HG03460 (cell line): ENCODE results near the gene KCTD1.

ENCODE experiments used
- ATAC-seq: cut with Tn5 transposase; IDR thresholded peaks from one replicate; pipeline ENCODE4 v1.9.1; 2021; ENCODE audit not compliant: unreplicated experiment

The KCTD1 gene

GRCh38 chr18:26548415-26549262, at the start of gene KCTD1:
Gene KCTD1, minus strand, starts transcription at chr18:26548553. Its CDS starts 17 bp downstream, at chr18:26548536.
- peak; percentile 50 for ATAC-seq

GRCh38 chr18:26593365-26594320, 45.3 kb upstream of the KCTD1 start:
- no peak for ATAC-seq

GRCh38 chr18:26584745-26585144, 36.4 kb upstream of the KCTD1 start:
- ATAC-seq: no peak

GRCh38 chr18:26579941-26580618, 31.7 kb upstream of the KCTD1 start:
- no peak for ATAC-seq

- no peak for ATAC-seq
Measured at GRCh38 chr18:26575865-26576217, 27.5 kb upstream of the KCTD1 start.

GRCh38 chr18:26574958-26575864, 26.9 kb upstream of the KCTD1 start:
- ATAC-seq: no peak

- ATAC-seq: no peak
Measured at GRCh38 chr18:26568926-26569665, 20.7 kb upstream of the KCTD1 start.

- no peak for ATAC-seq
Measured at GRCh38 chr18:26568513-26568912, 20.2 kb upstream of the KCTD1 start.

GRCh38 chr18:26566874-26567555, 18.7 kb upstream of the KCTD1 start:
- no peak for ATAC-seq

GRCh38 chr18:26565514-26565913, 17.2 kb upstream of the KCTD1 start:
- no peak for ATAC-seq

GRCh38 chr18:26563024-26563423, 14.7 kb upstream of the KCTD1 start:
- no peak for ATAC-seq

- ATAC-seq: no peak
Measured at GRCh38 chr18:26562568-26562967, 14.2 kb upstream of the KCTD1 start.

GRCh38 chr18:26561769-26562168, 13.4 kb upstream of the KCTD1 start:
- no peak for ATAC-seq

GRCh38 chr18:26556573-26556972, 8.2 kb upstream of the KCTD1 start:
- peak; percentile 82 for ATAC-seq

- ATAC-seq: no peak
Measured at GRCh38 chr18:26555804-26556553, 7.6 kb upstream of the KCTD1 start.

GRCh38 chr18:26553943-26554342, 5.6 kb upstream of the KCTD1 start:
- no peak for ATAC-seq

GRCh38 chr18:26551695-26552081, 3.3 kb upstream of the KCTD1 start:
- ATAC-seq: no peak

- ATAC-seq: no peak
Measured at GRCh38 chr18:26550998-26551694, 2.8 kb upstream of the KCTD1 start.
